CD4-positive, alpha-beta T cell treated with Interleukin-17A for 1 hour (primary cell): ENCODE data around the gene KCP.

Experiments used
- DNase-seq: peaks from one replicate; pipeline ENCODE4 v3.0.0-alpha.2; 2020

Gene KCP

GRCh38 chr7:128852537-128853254 is 57.8 kb downstream of the KCP start:
- DNase-seq, result no peak

GRCh38 chr7:128849804-128850490 is 60.6 kb downstream of the KCP start:
- DNase-seq, result no peak

- DNase-seq, result no peak
Observed at GRCh38 chr7:128849156-128849515, 61.4 kb downstream of the KCP start.

GRCh38 chr7:128848289-128849155 is 62.0 kb downstream of the KCP start:
- no peak for DNase-seq

GRCh38 chr7:128847721-128848211 is 62.7 kb downstream of the KCP start:
- DNase-seq, result no peak

- no peak for DNase-seq
Observed at GRCh38 chr7:128846781-128847444, 63.6 kb downstream of the KCP start.

GRCh38 chr7:128845987-128846386 is 64.5 kb downstream of the KCP start:
- no peak for DNase-seq

GRCh38 chr7:128845475-128845874 is 65.0 kb downstream of the KCP start:
- DNase-seq, result no peak

- DNase-seq, result no peak
Observed at GRCh38 chr7:128844777-128845311, 65.7 kb downstream of the KCP start.

GRCh38 chr7:128843938-128844621 is 66.4 kb downstream of the KCP start:
- DNase-seq, result no peak

GRCh38 chr7:128842674-128843641 is 67.6 kb downstream of the KCP start:
- no peak for DNase-seq

GRCh38 chr7:128841921-128842673 is 68.4 kb downstream of the KCP start:
- DNase-seq, result peak; percentile 59

- peak; percentile 20 for DNase-seq
Observed at GRCh38 chr7:128841171-128841690, 69.3 kb downstream of the KCP start.

- no peak for DNase-seq
Observed at GRCh38 chr7:128840326-128841170, 70.0 kb downstream of the KCP start.

GRCh38 chr7:128839751-128840177 is 70.7 kb downstream of the KCP start:
- no peak for DNase-seq

- DNase-seq, result no peak
Observed at GRCh38 chr7:128838981-128839731, 71.4 kb downstream of the KCP start.

- DNase-seq, result no peak
Observed at GRCh38 chr7:128838109-128838779, 72.3 kb downstream of the KCP start.
